Mesenchymal stem cell (in vitro differentiated cells and primary cell): ENCODE data around the gene SLC25A15. TPM values are rescaled to one million over a fixed set of nuclear protein-coding genes. Genes with fewer than 3 reads are reported as not detected.

Source experiments
- DNase-seq: peaks from one replicate; pipeline ENCODE4 v3.0.0-alpha.2; 2013
- H2AFZ ChIP-seq: one replicate; pipeline ENCODE4 v1.6.1; 2013; ENCODE audit warnings: low read depth, mild to moderate bottlenecking, control low read depth, inconsistent platforms, low read length, moderate library complexity
- H2AK5ac ChIP-seq: 2 replicates; pipeline ENCODE4 v1.6.1; 2013; ENCODE audit warnings: low read length, moderate library complexity, mild to moderate bottlenecking, inconsistent platforms; ENCODE audit not compliant: severe bottlenecking
- H2BK120ac ChIP-seq: one replicate; pipeline ENCODE4 v1.6.1; 2013; ENCODE audit warnings: low read depth, mild to moderate bottlenecking, inconsistent platforms, low read length, moderate library complexity
- H2BK12ac ChIP-seq, 2 experiments: one replicate each; pipeline ENCODE4 v1.6.1; 2013; ENCODE audit warnings: inconsistent platforms in 2 of 2, low read length in 2 of 2, mild to moderate bottlenecking in 2 of 2, moderate library complexity in 2 of 2, control low read depth in 1 of 2
- H2BK15ac ChIP-seq: one replicate; pipeline ENCODE4 v1.6.1; 2013; ENCODE audit warnings: mild to moderate bottlenecking, low read depth, inconsistent platforms; ENCODE audit not compliant: poor library complexity, severe bottlenecking
- H2BK5ac ChIP-seq: 2 replicates; pipeline ENCODE4 v1.6.1; 2013; ENCODE audit warnings: low read depth, mild to moderate bottlenecking, low read length, control low read depth, inconsistent platforms; ENCODE audit not compliant: poor library complexity, severe bottlenecking
- H3K14ac ChIP-seq, 2 experiments: one replicate each; pipeline ENCODE4 v1.6.1; 2013; ENCODE audit warnings: inconsistent platforms in 2 of 2, low read length in 2 of 2, control low read depth in 1 of 2, mild to moderate bottlenecking in 1 of 2, moderate library complexity in 1 of 2
- H3K18ac ChIP-seq, 2 experiments: one replicate each; pipeline ENCODE4 v1.6.1; 2013; ENCODE audit warnings: inconsistent platforms in 2 of 2, low read length in 2 of 2, control low read depth in 1 of 2, low read depth in 1 of 2, mild to moderate bottlenecking in 1 of 2
- H3K23ac ChIP-seq, 2 experiments: one replicate each; pipeline ENCODE4 v1.6.1; 2013; ENCODE audit warnings: inconsistent platforms in 2 of 2, low read length in 2 of 2, mild to moderate bottlenecking in 2 of 2, moderate library complexity in 2 of 2, control low read depth in 1 of 2
- H3K27ac ChIP-seq: 2 replicates; pipeline ENCODE4 v1.5.1; 2013; ENCODE audit warnings: mild to moderate bottlenecking, moderate library complexity, low read length, control low read depth, inconsistent platforms; ENCODE audit not compliant: poor library complexity, severe bottlenecking
- H3K27me3 ChIP-seq, 2 experiments: 2 replicates each; pipeline versions ENCODE4 v1.6.1 to v1.7.0; 2013; ENCODE audit warnings: low read length in 2 of 2, mild to moderate bottlenecking in 2 of 2, moderate library complexity in 2 of 2, control low read depth in 1 of 2, inconsistent platforms in 1 of 2; ENCODE audit not compliant: control insufficient read depth in 1 of 2, insufficient read depth in 1 of 2
- H3K36me3 ChIP-seq, 2 experiments: 2 replicates each; pipeline versions ENCODE4 v1.6.1 to v1.7.0; 2013; ENCODE audit warnings: low read length in 2 of 2, control low read depth in 1 of 2, inconsistent platforms in 1 of 2, low read depth in 1 of 2, mild to moderate bottlenecking in 1 of 2; ENCODE audit not compliant: insufficient read depth in 2 of 2, control insufficient read depth in 1 of 2
- H3K4ac ChIP-seq, 2 experiments: one replicate each; pipeline ENCODE4 v1.6.1; 2013; ENCODE audit warnings: inconsistent platforms in 2 of 2, low read length in 2 of 2, mild to moderate bottlenecking in 2 of 2, moderate library complexity in 2 of 2, control low read depth in 1 of 2, low read depth in 1 of 2
- H3K4me1 ChIP-seq: 2 replicates; pipeline ENCODE4 v1.6.1; 2013; ENCODE audit warnings: low read depth, low read length, control low read depth; ENCODE audit not compliant: control insufficient read depth, insufficient read depth
- H3K4me2 ChIP-seq: 2 replicates; pipeline ENCODE4 v1.6.1; 2013; ENCODE audit warnings: low read length, mild to moderate bottlenecking, inconsistent platforms; ENCODE audit not compliant: poor library complexity, severe bottlenecking
- H3K4me3 ChIP-seq, 2 experiments: 2 replicates each; pipeline versions ENCODE4 v1.5.1 to v1.7.0; 2013; ENCODE audit warnings: low read length in 2 of 2, mild to moderate bottlenecking in 2 of 2, control low read depth in 1 of 2, low read depth in 1 of 2; ENCODE audit not compliant: insufficient read depth in 1 of 2
- H3K79me1 ChIP-seq: replicated peaks from 2 replicates; pipeline ENCODE4 v1.6.1; 2013; ENCODE audit warnings: mild to moderate bottlenecking, control low read depth, low read length, inconsistent platforms; ENCODE audit not compliant: poor library complexity, severe bottlenecking
- H3K9ac ChIP-seq: 2 replicates; pipeline ENCODE4 v1.7.0; 2013; ENCODE audit warnings: mild to moderate bottlenecking, low read length, moderate library complexity
- H3K9me3 ChIP-seq: 2 replicates; pipeline ENCODE4 v1.7.0; 2013; ENCODE audit warnings: mild to moderate bottlenecking, low read length; ENCODE audit not compliant: control insufficient read depth
- H4K8ac ChIP-seq: one replicate; pipeline ENCODE4 v1.6.1; 2013; ENCODE audit warnings: inconsistent platforms, mild to moderate bottlenecking, low read length, moderate library complexity
- H4K91ac ChIP-seq: one replicate; pipeline ENCODE4 v1.6.1; 2013; ENCODE audit warnings: mild to moderate bottlenecking, low read length, inconsistent platforms
- WGBS: methylation state at CpG from one replicate; pipeline ENCODE4 v1.1.7; 2013; ENCODE audit warnings: mixed read lengths; 5-methylcytosine and 5-hydroxymethylcytosine counted together
- polyA plus RNA-seq, 2 experiments: library from polyadenylated mRNA; stranded (reverse); fragments of 200-250 nt; gene quantifications; one replicate each; pipeline ENCODE4 v1.2.3, GENCODE V29; 2013

The SLC25A15 gene
- polyA plus RNA-seq (2013, experiment 1 of 2) = 11.0 TPM
- 12.1 TPM for polyA plus RNA-seq (2013, experiment 2 of 2)

DNA sequence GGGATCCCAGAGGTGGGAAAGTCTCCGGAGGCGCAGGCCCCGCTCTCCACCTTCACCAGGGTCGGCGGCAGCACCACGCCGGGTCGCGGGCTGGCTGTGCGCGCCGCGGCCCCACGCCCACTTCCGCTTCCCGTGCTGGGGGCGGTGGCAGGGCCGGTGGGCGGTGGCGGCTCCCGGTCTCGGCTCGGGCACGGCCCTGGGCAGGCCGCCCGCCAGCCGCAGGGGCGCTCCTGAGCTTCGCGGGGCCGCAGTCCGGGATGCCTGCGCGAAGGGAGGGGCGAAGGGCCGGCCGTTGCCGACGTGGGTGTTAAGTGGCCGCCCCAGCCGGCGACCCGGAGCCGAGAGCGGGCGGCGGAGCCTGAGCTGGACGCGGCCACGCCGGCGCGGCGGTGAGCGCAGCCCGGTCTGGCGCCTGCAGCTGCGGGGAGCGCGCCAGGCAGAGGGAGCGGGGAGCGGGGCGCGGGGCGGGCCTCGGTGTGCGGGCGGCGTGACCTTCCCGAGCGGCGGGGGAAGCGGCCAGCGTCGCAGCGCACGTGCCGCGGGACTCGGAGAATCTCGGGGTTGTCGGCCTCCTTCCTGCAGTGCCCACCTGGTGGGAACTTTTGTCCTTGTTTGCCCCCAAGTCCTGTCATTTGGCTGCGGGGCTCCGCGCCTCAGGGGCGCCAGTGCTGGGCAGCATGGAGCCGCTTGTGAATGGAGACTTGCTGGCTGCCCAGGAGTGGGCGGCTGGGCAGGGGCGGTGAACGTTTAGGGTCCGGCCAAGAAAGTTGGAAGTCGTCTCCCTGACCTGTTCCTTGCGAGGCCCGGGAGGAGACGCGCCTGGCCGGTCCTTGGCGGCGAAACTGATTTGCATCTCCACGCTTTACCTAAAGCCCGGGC lies at the start of gene SLC25A15:
SLC25A15 (plus strand) TSS at position 337 of the 879 bp plus-strand sequence. CDS start 3,616 bp downstream, outside the sequence.
- H3K4me1 ChIP-seq = peaks cover 2% of the 10 kb centered on the region
- H2BK12ac ChIP-seq = peak within 1 kb of the TSS; percentile 42 to 74
- no peaks in the 10 kb centered on the region for H3K27me3 ChIP-seq
- under 1% methylated on average over 98 of the region's 101 CpGs for WGBS
- H2BK5ac ChIP-seq = peak within 1 kb of the TSS; percentile 75
- peak within 1 kb of the TSS; percentile 90 for H3K9ac ChIP-seq
- H2BK15ac ChIP-seq = peak within 1 kb of the TSS; percentile 95
- peak within 1 kb of the TSS; percentile 84 to 87 for H3K4me3 ChIP-seq
- H3K14ac ChIP-seq = peak within 1 kb of the TSS; percentile 58 to 71
- DNase-seq = peak; percentile 86
- peak within 1 kb of the TSS; percentile 98 for H4K8ac ChIP-seq
- H2BK120ac ChIP-seq = peak within 1 kb of the TSS; percentile 99
- peak within 1 kb of the TSS; percentile 91 to 96 for H3K4ac ChIP-seq
- H3K36me3 ChIP-seq = peaks cover 5 to 11% of the 10 kb centered on the region in 2 experiments
- H3K79me1 ChIP-seq = peaks cover 14% of the 10 kb centered on the region
- no peaks in the 10 kb centered on the region for H3K9me3 ChIP-seq
- peak within 1 kb of the TSS; percentile 94 to 97 for H3K18ac ChIP-seq
- peak within 1 kb of the TSS; percentile 38 for H2AK5ac ChIP-seq
- H2AFZ ChIP-seq = peak within 1 kb of the TSS; percentile 78
- H3K4me2 ChIP-seq = peak within 1 kb of the TSS; percentile 96
- H3K27ac ChIP-seq = peak within 1 kb of the TSS; percentile 89
- peak within 1 kb of the TSS in 1 of 2 experiments; percentile 79 for H3K23ac ChIP-seq
- peak within 1 kb of the TSS; percentile 91 for H4K91ac ChIP-seq

DNA sequence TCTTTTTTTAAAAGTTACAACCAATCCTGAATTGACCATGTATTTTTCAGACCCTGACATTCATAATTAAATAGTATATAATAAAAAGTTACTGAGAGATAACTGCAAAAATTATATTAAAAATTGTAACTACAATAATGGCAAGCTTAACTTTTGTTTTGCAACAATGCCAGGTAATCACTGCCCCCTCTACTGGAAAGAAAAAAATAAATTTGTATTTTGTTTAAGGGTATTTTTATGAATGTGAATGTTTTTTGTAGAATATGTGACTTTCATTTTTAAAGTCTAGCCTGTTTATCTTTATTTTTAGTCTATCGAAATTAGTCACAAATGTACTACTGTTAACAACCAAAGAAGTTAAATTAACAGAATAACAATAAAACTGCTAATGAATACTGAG lies 40.1 kb upstream of the SLC25A15 start:
- H3K23ac ChIP-seq = no peak overlapping the region
- H3K79me1 ChIP-seq = no peaks in the 10 kb centered on the region
- no peak overlapping the region for H2AFZ ChIP-seq
- DNase-seq = no peak
- H3K9me3 ChIP-seq = no peaks in the 10 kb centered on the region
- H3K18ac ChIP-seq = no peak overlapping the region
- H3K4me1 ChIP-seq = no peaks in the 10 kb centered on the region
- no peak overlapping the region for H3K27ac ChIP-seq
- no peak overlapping the region for H2BK5ac ChIP-seq
- no peak overlapping the region for H4K8ac ChIP-seq
- no peak overlapping the region for H2BK15ac ChIP-seq
- no peak overlapping the region for H3K4me2 ChIP-seq
- no peaks in the 10 kb centered on the region for H3K27me3 ChIP-seq
- H3K9ac ChIP-seq = no peak overlapping the region
- no peak overlapping the region for H2BK12ac ChIP-seq
- no peak overlapping the region for H4K91ac ChIP-seq
- WGBS = no CpG with 5 or more reads among the region's 1 CpG
- no peak overlapping the region for H3K4ac ChIP-seq
- H3K14ac ChIP-seq = no peak overlapping the region
- H3K4me3 ChIP-seq = no peak overlapping the region
- no peak overlapping the region for H2BK120ac ChIP-seq
- H2AK5ac ChIP-seq = no peak overlapping the region
- peaks cover 4 to 64% of the 10 kb centered on the region in 2 experiments for H3K36me3 ChIP-seq

GRCh38 chr13:40755082-40755700 lies 34.2 kb upstream of the SLC25A15 start:
- DNase-seq = no peak
- Histone ChIP-seq H4K91ac (no peak overlapping the region), H3K14ac (no peak overlapping the region), H2BK15ac (no peak overlapping the region), H3K4me2 (no peak overlapping the region), H3K36me3 (peaks cover 10 to 73% of the 10 kb centered on the region in 2 experiments), H2AFZ (no peak overlapping the region), H3K27me3 (no peaks in the 10 kb centered on the region), H3K18ac (no peak overlapping the region), H4K8ac (no peak overlapping the region), H3K27ac (no peak overlapping the region), H3K4ac (no peak overlapping the region), H2AK5ac (no peak overlapping the region), H3K4me1 (no peaks in the 10 kb centered on the region), H3K23ac (no peak overlapping the region), H2BK120ac (no peak overlapping the region), H2BK5ac (no peak overlapping the region), H2BK12ac (no peak overlapping the region), H3K79me1 (peaks cover 8% of the 10 kb centered on the region), H3K4me3 (no peak overlapping the region), H3K9me3 (no peaks in the 10 kb centered on the region), H3K9ac (no peak overlapping the region)
- 96% methylated on average over 7 of the region's 7 CpGs for WGBS

GRCh38 chr13:40756042-40756441 lies 33.4 kb upstream of the SLC25A15 start:
- Histone ChIP-seq H2BK15ac (no peak overlapping the region), H2AK5ac (no peak overlapping the region), H3K14ac (no peak overlapping the region), H3K27ac (no peak overlapping the region), H3K4ac (no peak overlapping the region), H3K36me3 (peaks cover 10 to 71% of the 10 kb centered on the region in 2 experiments), H3K4me2 (no peak overlapping the region), H2AFZ (no peak overlapping the region), H4K91ac (no peak overlapping the region), H3K4me3 (no peak overlapping the region), H2BK5ac (no peak overlapping the region), H3K18ac (no peak overlapping the region), H2BK120ac (no peak overlapping the region), H3K79me1 (peaks cover 9% of the 10 kb centered on the region), H3K4me1 (no peaks in the 10 kb centered on the region), H4K8ac (no peak overlapping the region), H3K23ac (no peak overlapping the region), H3K9ac (no peak overlapping the region), H3K27me3 (no peaks in the 10 kb centered on the region), H3K9me3 (no peaks in the 10 kb centered on the region), H2BK12ac (no peak overlapping the region)
- no peak for DNase-seq
- no CpG with 5 or more reads among the region's 1 CpG for WGBS
